Esophagus muscularis mucosa (tissue), 3 donors: Measurements from ENCODE around the gene OBP2A.

ENCODE experiments used
- POLR2AphosphoS5 ChIP-seq, 2 donors: sonication (generic); formaldehyde crosslinking; IDR thresholded peaks; one replicate each; pipeline ENCODE4 v1.6.1; 2017; ENCODE audit warnings: antibody characterized with exemption in 2 of 2
- TF ChIP-seq, protein P1 (sequence below), 3 experiments: fragments of 200-600 bp in 2 of 3; fragments of 450-650 bp in 1 of 3; sonication (generic) in 2 of 3; IDR thresholded peaks; one replicate each; pipeline ENCODE4 v1.5.1; 2017 to 2019; ENCODE audit warnings: antibody characterized with exemption in 3 of 3, mild to moderate bottlenecking in 2 of 3, moderate library complexity in 1 of 3

DNA sequence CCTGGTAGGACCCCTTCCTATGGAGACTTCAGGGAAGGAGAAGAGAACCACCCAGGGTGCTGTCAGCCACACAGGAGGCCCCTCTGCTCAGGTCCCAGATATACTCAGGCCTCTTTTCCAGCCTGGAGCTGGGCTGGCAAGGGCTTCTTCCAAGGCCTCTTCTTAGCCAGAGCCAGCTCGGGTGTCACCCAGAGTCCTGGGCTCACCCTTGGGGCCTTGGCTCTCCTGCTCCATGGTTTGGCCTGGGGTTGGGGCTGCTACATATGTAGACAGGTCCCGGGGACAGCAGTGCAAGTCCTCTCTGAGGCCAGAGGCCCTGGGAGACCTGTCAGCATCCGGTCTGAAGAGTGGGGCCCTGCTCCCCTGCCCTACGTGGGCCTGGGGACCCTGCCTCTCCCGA, 38.4 kb downstream of the OBP2A start:
- TF ChIP-seq, protein P1, sequence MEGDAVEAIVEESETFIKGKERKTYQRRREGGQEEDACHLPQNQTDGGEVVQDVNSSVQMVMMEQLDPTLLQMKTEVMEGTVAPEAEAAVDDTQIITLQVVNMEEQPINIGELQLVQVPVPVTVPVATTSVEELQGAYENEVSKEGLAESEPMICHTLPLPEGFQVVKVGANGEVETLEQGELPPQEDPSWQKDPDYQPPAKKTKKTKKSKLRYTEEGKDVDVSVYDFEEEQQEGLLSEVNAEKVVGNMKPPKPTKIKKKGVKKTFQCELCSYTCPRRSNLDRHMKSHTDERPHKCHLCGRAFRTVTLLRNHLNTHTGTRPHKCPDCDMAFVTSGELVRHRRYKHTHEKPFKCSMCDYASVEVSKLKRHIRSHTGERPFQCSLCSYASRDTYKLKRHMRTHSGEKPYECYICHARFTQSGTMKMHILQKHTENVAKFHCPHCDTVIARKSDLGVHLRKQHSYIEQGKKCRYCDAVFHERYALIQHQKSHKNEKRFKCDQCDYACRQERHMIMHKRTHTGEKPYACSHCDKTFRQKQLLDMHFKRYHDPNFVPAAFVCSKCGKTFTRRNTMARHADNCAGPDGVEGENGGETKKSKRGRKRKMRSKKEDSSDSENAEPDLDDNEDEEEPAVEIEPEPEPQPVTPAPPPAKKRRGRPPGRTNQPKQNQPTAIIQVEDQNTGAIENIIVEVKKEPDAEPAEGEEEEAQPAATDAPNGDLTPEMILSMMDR (IDR thresholded peaks at IDR 0.05), result no peak
- TF ChIP-seq POLR2AphosphoS5 (IDR thresholded peaks at IDR 0.05), result no peak
